IPS-NIHi7 (cell line): Measurements from ENCODE around the gene PDZD2.
"Not testable (repeated sequence)": the region's sequence is repeated elsewhere in the genome, so short reads cannot be mapped to it uniquely, and the experiment has no call there.

Source experiments
- DNase-seq: peaks from one replicate; pipeline ENCODE4 v3.0.0; 2012; ENCODE audit warnings: mixed read lengths; ENCODE audit errors: extremely low spot score

The PDZD2 gene

DNA sequence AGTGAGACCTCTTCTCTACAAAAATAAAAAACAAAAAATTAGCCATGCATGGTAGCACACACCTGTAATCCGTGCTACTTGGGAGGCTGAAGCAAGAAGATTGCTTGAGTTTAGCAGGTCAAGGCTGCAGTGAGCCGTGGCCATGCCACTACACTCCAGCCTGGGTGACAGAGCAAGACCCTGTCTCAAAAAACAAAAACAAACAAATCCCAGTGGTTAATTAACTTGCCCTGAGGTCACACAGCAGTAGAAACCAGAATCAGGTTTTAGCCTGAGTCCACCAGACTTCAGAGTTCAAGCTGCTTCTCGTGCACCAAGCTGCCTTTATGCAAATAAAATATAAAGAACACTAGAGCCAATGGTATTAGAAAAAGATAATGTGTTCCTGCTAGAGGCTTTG, 365.5 kb downstream of the PDZD2 start:
- no peak for DNase-seq

DNA sequence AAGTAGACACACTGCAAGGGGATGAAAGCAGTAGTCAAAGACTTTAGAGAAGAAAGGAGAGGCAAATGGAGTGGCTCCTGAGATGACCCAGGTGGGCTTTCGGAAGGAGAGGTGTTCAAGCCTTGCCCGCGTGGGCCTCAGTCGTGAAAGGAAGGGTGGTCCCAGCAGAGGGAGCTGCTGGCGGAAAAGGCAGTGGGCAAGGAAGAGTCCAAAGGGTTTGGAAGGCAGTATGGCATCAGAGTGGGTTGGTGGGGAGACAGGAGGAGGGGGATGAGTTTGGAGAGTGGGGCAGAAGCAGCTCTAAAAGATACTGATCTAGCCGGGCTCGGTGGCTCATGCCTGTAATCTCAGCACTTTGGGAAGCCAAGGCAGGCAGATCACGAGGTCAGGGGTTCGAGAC, 369.8 kb downstream of the PDZD2 start:
- DNase-seq, result no peak

DNA sequence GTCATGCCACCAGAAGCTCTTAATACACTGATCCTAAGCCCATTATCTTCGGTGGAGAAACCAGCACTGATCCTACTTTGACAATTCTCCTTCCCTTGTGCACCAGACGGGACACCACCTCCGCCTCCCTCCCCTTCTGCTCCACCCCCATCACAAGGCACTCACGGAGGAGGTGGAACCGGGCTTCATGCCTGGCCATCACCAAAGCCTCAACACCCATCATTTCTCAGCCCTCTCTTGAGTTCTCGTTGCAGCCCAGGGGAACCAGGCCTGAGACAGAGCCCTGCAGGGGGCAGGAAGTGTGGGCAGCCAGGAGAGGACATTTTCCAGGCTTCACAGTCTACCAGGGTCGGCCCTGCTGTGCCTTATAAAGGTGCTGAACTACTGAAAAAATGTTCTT, 374.7 kb downstream of the PDZD2 start:
- peak; percentile 43 for DNase-seq

DNA sequence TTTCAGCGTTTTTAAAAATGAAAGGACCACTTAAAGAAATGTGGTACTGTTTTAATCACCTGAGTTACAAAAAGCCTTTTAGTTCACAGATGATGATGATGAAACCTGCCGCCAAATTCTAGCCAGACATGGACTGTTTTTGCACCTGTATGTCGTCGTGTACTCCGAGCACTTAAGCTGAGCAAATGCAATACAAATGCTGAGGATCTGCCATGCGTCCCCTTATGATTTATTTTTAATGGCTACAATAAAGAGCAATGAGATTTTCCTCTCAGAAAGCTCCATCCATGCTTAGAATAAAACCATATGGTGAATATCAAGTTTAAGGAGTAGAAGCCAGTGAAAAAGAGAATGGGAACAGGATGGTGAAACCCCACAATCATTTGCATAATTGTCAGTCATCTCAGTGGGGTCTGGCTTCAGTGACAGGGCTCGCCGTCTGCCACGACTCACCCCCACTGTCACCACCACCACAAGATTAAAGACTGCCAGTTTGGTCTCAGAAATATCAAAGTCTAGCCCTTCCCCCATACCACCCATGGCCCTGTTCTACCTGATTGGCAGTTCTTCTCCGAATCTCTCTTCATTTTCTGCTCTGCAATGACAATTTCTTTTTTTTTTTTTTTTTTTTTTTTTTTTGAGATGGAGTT, 375.3 kb downstream of the PDZD2 start:
- no peak for DNase-seq

DNA sequence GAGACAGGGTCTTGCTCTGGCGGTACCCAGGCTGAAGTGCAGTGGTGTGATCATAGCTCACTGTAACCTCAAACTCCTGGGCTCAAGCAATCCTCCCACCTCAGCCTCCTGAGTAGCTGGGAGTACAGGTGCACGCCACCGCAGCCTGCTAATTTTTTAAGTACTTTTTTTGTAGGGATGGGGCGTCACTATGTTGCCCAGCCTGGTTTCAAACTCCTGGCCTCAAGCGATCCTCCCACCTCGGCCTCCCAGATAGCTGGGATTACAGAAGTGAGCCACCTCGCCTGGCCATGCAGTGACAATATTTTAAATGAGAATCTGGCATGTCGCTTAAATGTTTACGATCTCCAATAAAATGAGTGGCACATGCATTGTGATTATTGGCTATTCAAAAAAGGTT, 376.3 kb downstream of the PDZD2 start:
- DNase-seq, result not testable (repeated sequence)

DNA sequence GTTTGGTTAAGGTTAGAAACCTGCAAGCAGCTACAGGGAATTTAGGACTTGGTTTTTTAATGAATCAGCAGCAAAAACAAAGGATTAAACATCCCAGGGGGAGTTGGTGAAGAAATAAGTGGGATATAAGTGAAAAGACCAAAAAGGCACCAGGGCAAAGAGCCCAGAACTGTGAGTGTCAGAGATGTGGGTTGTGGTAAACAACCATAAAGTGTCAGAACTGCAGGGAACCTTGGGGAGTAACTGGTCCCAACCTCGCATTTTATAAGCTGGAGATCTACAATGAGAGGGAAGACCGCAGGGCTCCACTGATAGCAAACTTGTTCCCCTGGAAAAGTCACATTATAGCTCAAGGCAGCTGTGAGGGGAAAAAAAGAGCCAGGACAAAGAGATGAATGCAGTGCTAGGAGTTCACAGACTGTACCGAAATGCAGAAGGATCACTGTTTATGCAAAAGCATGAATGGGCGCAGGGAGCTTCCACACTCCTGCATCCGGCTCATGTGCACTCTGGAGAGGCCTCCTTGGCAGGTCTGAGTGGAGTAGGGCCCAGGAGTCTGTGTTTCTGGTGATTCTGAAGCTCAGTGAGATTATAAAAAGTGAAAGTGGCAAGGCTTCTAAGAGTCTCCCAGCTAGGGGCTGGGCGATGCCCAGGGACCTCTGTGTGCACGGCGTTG, 378.9 kb downstream of the PDZD2 start:
- DNase-seq, result no peak

DNA sequence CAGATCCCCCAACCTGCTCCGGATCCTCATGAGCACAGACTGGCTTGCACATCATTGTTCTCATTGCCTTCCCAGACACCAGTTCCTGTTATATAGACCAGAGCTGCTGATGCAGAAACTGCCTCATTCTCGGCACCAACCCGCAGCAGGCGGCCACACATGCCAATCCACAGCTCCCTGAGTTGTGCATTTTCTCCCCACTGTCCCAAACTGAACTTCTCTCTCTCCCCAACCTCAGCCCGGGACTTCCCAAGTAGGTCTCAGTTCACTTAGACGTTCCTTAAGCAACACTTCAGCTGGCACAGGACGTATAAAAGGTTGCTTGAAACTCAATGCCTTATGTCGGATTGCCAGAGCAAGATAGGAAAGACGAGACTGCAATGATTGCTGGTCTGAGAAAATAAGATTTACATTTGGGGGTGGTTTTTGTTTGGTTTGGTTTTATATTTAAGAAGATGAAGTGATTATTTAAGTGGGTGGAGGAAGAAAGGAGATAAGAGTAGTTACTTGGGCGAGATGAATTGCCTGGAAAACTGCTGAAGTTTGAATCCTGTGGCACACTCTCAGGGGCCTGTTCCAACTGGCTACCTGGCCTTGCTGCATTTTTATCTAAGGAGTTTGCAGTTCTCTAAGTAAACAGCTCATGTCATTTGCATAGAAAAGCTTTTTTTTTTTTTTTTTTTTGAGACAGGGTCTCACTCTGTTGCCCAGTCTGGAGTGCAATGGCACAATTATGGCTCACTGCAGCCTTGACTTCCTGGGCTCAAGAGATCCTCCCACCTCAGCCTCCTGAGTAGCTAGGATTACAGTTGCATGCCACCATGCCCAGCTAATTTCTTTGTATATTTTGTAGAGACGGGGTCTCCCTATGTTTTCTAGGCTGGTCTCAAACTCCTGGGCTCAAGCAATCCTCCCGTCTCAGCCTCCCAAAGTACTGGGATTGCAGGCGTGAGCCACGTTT, 379.8 kb downstream of the PDZD2 start:
- no peak for DNase-seq

DNA sequence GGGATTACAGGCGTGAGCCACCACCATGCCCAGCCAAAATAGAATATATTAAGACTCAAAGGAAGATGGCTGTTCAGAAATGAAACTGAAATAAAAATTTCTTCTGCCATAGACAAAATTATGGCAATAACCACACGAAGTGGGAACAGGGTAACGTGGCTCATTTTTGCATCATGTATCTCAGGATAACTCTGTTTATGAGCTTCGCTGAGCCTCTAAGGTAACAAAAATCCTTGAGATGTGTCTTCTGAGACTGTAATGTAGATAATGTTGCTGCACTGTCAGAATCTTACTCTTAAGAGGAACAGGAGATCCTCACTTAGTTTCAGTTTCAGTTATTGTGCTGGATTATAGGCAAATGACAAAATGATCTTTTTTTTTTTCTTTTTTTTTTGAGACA, 381.3 kb downstream of the PDZD2 start:
- no peak for DNase-seq

DNA sequence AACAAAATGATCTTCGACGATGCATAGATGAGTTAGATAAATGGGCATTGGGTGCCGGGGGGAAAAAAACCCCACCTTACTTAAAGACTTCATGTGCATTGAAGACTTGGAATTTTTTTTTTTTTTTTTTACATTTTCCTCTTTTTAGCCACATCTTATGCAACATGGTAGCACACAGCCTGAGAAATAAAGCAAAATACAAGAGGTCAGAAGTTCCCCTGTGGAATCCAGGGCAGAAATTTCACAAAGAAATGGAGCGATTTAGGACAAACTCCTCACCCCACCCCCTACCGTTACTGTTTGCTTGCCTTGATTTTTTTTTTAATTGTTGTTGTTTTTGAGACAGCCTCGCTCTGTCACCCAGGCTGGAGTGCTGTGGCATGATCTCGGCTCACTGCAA, 382.0 kb downstream of the PDZD2 start:
- no peak for DNase-seq

DNA sequence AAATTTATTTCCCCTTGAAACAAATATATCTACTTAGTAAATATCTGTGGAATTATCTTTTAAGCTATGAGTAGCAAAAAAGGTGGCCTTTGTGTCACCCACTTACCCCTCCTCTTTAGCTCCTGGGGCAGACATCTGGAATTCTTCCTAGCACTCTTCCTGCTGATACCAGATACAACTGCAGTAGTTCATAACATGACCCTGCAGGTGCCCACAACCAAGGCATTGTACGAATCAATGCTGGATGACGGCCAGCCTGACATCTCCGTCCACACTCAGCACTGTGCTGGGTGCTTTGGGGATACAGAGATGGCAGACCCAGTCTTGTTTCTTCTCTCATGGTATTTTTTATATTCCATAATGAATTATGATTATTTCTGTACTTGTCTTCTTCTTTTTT, 382.8 kb downstream of the PDZD2 start:
- DNase-seq, result no peak

DNA sequence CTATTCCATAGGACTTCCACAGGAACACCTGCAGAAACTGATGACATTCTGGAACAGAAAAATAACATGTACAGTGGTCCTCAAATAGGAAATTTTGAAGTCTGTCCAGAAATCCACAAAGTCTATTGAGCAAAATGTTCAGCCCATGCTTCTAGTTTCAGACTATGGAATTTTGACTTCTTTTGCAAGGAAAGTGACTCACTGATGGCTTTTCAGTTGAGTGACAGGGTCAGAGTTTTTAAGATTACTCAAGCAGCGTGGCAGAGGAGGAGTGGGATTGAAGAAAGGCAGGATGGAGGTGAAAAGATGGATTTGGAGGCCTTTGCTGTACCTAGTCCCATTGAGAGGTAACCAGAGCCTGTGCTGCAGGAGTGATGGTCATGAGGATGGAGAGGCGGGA, 383.7 kb downstream of the PDZD2 start:
- no peak for DNase-seq

DNA sequence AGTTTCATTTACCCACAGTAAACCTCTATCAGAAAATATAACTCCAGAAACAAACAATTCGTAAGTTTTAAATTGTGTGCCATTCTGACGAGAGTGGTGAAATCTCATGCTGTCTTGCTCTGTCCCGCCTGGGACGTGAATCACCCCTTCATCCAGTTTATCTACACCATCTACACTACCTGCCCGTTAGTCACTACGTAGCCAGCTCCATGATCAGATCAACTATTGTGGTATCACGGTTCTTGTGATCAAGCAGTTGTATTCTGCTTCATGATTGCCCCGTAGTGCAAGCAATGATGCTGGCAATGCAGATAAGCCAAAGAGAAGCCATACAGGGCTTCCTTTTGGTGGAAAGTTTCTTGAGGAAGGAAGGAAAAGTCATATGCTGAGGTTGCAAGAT, 384.9 kb downstream of the PDZD2 start:
- DNase-seq, result no peak

DNA sequence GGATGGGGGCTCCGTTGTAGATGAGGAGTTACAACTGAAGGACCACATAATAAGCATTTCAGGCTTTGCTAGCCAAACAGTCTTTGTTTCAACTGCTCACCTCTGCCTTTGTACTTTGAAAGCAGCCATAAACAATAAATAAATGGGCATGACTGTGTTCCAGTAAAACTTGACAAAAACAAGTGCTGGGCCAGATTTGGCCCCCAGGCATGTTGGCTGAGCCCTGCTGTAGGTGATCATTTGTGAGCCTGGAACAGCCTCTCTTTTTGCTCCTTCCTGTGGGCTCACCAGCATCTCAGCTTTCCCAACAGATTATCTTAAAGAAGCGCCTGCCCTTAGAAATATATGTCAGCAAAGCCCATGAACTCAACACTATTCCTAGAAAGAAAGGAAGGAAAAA, 385.8 kb downstream of the PDZD2 start:
- DNase-seq, result no peak

DNA sequence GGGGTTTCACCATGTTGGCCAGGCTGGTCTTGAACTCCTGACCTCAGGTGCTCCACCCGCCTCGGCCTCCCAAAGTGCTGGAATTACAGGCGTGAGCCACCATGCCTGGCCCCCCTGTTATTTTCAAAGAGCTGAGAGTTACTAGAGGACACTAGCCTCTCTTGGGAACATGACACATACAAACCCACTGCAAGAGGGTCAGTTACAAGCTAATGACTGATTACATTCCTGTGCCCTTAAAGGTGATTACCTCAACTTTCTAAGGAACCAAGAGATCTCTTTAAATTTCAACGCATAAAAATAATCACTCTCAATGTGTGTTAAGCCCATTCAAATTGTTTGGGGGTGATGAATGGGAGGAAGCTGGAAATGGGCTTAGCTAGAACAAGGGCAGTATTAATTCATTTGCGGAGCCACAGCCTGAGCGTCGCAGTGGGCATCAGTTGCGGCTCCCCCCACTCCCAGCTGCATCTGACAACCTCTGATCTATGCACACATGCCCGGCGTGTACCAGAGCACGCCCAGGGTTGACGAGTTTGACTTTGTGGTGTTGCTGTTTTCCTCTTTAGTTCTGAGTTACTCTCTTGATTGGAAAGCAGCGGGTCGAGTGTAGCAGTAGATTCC, 388.3 kb downstream of the PDZD2 start:
- DNase-seq, result no peak

DNA sequence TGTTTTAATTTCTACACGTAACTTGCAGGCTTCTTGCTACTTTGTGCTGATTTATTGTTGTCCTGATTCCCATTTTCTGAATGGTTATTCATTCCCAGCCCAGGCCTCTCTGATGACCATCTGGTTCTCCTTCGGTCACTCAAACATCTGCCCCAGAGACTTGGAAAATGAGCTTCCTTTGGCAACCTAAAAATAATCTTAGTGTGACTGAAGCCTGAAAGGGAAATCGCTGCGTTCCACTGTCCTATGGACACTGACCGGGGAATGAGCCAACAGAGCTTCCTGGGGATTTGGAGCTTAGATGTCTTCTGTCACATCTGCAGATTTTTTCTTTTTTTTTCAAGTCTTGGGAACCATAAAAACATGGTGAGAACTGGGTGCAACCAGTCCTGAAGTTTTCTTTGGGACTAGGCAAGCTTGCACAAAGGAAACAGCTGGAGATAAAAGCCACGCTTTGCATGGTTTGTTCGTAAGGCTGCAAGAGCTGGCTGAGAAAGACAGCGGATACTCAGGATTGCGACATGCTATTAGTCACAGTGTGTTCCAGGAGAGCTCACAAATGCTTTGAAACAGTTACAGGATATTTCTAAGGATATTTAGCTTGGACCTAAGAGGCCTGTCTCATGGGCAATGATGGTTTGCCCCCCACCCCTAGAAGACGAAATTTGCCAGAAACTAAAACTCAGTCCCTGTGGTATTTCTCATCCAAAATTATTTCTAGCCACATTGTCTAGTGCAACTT, 389.0 kb downstream of the PDZD2 start:
- DNase-seq, result peak; percentile 37

DNA sequence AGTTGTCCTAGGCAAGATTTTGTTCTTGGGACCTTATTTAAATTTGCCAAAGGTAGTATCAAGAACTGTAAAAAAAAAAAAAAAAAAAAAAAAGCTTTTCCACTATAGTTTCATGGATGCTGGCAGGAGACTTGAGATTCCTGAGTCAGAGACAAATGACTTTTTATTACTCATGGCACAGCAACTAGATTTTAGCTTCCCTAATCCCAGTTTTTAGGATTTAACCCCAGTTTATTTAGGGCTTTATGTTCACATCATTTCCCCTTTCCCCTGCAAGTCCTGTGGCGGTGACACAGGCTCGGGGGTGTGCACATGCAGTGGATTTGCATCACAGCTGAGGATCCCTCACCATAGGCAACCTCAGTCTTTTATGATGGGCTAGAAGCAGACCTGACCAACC, 390.3 kb downstream of the PDZD2 start:
- no peak for DNase-seq

DNA sequence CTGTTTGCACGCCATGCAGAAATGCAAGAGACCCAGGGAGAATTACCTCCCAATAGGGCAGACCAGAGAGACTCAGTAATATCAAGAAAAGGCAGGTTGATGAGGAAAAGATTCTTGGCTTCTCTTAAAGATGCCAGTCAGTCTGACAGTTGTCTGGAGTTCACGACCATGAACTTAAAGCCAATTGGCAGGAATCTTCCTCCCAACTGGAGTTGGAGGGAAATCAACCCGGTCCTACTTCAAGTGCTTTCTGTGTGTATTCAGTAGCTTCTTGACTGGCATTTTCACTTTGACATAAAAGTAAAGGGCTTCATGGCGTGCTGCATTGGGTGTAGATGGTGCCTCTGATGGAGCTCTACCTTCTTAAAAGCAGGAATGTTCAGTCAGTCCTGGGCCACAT, 390.9 kb downstream of the PDZD2 start:
- DNase-seq, result no peak

DNA sequence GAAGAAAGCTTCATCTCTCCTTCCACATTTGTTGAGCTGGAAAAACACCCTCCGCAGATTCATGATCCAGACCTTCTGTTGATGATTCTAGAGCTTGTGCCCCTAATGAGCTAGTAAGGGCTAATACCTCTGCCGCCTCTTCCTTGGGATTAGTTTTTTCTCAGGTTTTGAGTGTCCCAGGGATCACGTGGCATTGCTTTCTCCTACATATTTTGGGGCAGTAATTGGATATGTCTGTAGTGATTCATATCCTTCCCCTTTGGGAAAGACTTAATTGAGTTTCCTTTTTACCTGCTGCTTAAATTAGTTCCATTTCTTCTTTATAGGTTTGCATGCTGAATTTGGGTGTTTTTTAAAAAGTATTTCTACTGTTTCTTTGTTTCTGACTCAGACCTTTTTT, 391.3 kb downstream of the PDZD2 start:
- DNase-seq, result no peak

DNA sequence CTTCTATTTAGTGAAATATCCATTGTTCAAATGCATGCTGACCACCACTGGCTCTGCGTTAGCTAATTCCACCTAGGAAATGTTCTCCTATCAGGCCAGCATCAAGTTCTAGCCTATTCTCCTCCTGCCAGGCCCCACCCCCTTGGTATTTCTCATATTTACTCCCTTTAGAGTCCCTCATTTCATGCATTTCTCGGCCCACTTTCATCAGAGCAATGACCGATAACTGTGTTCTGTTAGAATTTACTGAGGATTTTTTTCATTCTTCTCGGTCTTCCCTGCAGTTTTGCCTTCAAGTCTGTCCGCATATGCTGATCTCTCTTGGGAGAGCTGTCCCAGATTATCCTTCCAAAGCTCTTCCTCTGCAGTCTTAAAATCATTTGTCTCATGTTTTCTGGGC, 391.8 kb downstream of the PDZD2 start:
- no peak for DNase-seq

DNA sequence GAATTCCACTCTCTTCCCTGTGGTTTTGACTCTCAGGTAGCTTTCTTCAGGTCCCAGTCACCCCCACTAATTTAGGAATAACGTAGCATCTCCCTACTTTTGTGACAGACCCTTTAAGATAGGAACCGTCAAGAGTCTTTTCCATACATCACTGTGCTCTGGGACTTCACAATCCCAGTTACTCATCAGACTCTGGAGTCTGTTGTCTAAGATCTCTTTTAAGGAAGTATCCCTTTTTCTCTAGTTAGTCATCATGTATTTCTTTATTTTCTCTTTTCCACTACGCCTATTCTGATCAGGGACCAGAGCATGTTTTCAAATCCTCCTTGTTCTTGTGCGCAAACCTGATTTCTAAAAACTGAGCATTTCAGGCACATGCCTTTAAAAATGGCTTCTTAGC, 392.2 kb downstream of the PDZD2 start:
- DNase-seq, result no peak

DNA sequence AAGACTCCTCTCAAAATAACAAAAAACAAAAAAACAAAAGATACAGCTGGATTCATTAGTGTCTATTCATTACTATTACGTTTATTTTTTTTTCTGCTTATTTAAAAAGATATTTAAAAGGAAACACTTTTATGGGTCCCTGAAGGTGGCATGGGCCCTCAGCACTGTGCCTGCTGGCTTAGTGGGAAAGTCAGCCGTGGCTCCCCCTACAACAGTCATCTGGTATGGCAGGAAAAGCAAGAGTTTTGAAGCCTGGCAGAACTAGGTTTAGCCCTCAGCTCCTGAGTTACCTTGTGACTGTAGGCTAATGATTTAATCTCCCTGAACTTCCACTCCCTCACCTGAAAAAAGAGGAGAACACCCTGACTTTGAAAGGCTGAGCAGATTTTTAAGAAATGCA, 399.6 kb downstream of the PDZD2 start:
- no peak for DNase-seq

DNA sequence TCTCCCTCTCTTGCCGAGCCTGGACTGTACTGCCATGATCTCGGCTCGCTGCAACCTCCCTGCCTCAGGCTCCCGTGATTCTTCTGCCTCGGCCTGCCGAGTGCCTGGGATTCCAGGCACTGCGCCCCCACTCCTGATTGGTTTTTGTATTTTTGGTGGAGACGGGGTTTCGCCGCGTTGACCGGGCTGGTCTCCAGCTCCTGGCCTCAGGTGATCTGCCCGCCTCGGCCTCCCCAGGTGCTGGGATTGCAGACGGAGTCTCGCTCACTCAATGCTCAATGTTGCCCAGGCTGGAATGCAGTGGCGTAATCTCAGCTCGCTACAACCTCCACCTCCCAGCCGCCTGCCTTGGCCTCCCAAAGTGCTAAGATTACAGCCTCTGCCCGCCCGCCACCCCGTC, 400.2 kb downstream of the PDZD2 start:
- not testable (repeated sequence) for DNase-seq
